Renal cortical epithelial cell (primary cell): ENCODE data around the gene TLL2. TPM values are rescaled to one million over a fixed set of nuclear protein-coding genes. Genes with fewer than 3 reads are reported as not detected.

Experiments used
- DNase-seq: peaks from one replicate; pipeline ENCODE4 v3.0.0-alpha.2; 2011; ENCODE audit warnings: low read depth
- total RNA-seq: library from RNA; depleted of rRNA; stranded (reverse); fragments of >200 nt; gene quantifications from 2 replicates; pipeline ENCODE4 v1.2.3, GENCODE V29; 2014

Gene TLL2
- total RNA-seq, 1 donor from 2014 or later = 21.4 TPM

DNA sequence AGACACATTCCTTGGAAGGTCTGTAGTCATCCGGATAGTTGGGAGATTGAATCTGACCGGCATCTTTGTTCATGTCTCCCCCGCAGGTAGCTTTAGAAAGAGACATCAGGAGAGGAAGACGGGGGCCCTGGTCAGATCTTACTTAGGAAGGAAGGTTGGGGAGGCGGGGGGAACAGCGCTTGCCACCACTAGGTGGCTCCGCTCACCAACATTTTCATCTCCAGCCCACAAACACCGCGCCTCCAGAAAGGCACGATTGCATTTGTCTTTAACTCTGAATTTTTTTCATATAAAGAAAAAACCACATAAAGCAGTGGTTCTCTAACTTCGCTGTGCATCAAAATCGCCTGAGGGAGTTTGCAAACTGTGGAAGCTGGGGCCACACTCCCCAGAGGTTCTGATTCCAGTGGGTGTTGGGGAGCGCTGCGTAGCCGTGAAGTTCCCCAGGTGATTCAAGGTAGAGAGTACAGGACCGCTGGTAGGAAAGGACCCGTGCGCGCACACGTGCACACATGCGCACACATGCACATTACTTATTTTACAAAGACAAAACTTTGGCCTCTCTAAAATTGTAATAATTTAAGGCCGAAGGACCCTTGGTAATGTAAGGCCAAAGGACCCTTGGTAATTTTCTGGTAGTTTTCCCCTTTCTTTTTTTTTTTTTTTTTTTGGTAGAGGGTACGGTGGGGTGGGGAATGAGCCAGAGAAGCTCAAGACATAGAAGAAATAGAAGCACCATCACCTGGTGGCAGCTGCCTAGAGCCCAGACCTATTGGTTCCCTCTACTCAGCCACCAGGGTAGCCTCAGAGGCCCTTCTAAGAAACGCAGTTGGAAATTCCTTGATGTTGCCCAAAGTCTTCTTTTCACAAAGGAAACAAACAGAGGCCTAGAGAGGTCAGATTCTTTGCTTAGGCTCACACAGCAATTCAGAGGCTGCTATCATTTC is 117.5 kb downstream of the TLL2 start:
- peak; percentile 57 for DNase-seq

DNA sequence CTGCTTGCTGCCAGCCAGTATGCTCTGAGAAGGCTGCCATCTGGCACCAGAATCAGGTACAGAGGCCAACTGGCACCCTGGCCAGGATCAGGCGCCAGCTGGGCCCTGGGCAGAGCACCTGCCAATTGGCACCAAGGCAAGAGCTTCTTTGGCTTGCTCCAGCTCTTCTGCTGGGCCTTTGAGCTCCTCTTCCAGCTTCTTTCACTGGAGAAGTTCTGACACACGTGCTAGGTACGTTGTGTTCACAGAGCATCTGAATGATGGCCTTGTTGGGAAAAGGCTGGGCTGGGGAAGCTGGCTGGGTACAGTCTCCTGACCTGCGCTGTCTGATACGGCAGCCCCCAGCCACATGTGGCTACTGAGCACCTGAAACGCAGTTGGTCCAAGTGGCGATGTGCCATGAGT is 123.3 kb downstream of the TLL2 start:
- DNase-seq = no peak

DNA sequence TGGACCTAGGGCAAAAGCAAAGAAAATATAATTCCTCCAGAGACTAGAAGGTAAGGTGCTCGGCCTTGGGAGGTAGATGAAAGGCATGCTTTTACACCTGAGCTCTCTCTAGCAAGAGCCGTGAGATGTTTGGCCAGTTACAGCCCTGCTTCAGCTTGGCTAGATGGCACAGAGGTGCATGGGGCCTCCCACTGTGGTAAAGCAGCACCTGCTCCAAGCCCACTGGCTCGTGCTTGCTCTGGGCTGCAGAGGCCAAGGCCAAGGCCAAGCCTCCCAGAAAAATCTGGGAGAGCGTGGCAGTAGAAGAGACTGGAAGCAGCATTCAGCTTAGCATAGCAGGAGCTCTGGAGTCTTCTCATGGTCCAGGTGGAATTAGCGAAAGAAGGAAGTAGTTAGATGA is 123.9 kb downstream of the TLL2 start:
- DNase-seq = no peak

DNA sequence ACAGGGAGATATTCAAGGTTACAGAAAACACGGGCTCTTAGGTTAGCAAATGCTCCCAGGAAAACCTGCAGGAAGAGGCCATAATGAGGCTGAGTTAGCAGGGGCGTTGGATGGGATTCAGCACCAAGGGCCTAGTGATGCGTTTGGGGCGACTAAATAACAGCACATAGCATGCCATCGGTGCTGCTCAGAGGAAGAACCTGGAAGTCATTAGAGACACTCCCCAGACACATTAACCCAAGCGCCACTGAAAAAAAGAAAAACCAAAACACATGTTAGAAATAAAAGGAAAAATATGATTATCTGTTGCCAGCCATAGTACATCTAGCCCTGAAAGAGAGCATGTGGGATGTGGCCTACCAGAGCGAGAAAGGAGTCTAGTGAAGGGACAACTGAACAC is 126.1 kb downstream of the TLL2 start:
- no peak for DNase-seq

DNA sequence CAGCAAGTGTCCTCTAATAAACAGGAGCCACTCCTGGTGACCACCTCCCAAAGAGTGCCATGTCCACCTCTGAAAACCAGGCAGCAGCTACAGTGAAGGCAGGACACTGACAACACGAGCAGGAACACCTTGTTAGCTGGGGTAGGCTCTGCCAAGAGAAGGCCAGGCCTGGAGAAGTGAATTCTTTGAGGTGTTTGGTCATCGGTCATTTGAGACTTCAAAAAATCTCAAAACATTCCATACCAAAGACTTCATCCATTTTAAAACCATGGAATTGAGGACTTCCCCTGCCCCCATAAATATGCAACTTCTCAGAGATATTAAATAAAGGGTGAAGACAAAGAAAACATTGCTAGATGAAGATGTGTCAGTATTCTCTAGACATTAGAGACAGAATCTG is 126.6 kb downstream of the TLL2 start:
- no peak for DNase-seq

DNA sequence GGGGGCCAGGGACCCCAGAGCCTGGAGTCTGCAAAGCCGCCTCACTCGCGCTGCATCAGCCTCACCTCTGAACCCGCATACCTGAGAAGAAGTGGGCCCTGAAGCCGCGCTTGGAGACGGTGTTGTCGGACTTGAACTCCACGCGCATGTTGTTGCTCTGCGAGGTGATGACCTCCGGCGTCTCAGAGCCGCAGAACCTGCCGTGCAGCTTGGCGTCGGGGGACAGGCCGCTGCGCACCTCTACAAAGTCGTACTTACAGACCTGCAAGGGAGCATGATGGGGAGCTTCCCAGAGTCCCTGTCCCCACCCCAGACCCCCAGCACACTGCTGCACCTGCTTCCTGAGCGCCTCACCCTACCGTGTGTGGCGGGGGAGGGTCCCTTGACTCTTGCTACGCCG is 129.2 kb downstream of the TLL2 start:
- no peak for DNase-seq

DNA sequence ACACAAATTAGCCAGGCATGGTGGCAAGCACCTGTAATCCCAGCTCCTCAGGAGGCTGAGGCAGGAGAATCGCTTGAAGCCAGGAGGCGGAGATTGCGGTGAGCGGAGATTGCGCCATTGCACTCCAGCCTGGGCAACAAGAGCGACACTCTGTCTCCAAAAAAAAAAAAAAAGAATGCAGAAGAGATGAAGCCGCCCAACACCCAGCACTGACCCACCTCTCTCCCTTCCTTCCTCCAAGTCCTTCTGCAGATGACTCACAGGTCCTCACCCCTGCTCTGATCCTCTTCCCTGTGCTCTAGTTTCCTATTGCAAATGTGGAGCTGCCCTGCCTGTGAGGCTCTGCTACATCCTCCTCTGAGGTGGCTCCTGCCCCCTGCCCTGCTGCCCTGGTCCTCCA is 132.9 kb downstream of the TLL2 start:
- DNase-seq = peak; percentile 37

DNA sequence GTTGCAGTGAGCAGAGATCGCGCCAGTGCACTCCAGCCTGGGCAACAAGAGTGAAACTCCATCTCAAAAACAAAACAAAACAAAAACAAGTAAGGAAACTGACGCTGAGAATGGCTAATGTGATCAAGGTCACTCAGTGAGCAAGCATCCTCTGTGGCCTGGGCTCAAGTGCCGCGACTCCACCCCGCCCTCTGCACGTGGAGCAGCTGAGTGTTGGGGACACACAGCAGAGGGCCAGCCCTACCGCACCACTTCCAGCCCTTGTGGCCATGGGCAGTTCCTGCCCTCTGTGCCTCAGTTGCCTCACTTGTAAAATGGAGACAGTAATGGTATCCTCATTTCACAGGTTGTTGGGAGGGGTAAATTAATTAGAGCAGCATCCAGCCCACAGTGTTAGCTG is 134.0 kb downstream of the TLL2 start:
- no peak for DNase-seq

DNA sequence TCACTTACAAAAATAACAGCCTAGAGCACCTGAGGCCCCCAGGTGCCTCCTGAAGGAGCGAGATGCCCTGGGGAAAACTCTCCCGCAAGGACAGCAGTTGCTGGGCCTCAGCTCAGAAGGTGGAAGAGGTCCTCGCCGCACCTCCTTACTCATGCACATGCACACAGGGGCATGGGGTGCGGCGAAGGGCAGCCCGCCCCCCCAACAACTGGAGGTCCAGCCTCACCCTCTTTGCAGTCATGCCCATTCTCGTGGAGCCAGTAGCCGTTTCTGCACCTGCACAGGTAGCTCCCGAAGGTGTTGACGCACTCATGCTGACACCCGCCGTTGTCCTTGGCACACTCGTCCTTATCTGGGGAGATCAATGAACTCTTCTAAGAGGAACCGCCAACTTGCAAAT is 135.0 kb downstream of the TLL2 start:
- no peak for DNase-seq

DNA sequence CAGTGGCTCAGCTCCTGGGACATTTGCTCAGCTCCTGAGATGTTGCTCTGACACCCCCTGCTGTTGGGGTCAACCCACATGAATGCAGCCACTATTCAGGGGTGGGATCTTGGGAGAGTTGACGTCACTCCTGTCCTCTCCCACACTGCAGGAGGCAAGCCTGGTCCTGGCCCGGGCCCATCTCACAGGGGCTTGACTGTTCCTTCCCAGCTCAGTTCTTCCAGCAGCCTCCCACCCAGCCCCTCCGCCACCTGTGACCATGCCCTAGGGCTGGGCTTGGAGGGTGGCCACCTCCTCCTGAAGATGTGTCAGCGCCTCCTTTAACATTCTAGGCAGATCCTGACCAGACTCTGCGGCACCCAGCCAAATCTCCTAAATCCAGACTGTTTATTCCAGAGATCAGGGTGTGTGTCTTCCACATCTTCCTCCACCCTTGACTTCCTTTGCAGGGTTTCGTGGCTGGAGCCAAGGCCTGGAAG is 135.9 kb downstream of the TLL2 start:
- DNase-seq = no peak

DNA sequence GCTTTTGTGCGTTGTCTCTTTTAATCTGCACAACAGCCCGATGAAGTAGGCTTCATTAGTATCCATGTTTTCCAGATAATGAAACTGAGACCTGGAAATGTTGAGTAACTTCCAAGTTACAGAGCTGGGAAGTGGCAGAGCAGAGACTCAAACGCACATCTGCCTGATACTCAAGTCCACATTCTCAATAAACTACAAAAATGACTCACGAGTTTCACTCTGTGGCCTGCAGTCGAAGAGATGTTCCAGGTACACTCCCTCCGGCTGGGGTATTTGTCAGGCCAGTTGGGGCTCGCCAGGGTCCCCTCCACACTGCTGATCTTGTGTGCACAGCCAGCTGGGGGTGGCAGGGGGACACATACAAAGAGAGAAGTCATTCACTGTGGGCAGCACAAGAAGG is 137.2 kb downstream of the TLL2 start:
- no peak for DNase-seq

DNA sequence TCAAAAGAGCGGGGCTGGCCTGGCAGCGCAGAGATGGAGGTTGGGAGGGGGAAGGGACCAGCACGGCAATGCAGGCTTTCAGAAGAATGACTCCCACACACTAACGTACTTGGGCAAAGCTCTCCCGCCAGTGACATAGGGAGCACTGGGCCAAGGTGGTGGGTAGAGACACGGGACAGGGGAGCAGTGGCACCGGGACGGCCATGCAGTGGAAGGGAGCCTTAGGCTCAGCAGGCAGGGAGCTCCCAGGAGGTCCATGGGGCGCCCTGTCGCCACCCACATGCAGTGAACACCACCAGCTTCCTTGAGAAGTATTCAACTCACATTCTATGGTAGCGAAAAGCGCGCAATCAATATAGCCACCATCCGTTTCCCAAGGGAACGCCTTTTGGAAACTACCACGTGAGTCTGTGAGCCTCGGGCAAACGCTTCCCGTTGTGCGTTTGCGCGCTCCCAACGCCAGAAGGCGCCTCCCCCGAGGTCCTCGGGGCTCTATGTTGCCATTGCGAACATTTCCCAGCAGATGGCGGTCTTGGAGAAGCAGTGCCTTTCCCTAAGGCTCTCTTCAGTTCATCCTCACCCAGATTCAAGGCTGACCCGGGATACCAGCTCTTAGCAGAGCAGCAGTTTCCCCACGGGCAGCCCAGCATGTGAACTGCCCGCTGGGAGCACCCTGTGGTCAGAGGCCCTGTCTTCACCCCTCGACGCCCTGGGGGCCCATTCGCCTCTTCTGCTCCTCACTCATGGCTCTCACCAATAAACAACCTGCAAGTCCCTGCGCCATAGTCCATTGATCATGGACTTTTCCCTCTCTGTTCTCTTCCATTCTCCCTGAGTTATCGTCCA is 138.5 kb downstream of the TLL2 start:
- DNase-seq = peak; percentile 78

DNA sequence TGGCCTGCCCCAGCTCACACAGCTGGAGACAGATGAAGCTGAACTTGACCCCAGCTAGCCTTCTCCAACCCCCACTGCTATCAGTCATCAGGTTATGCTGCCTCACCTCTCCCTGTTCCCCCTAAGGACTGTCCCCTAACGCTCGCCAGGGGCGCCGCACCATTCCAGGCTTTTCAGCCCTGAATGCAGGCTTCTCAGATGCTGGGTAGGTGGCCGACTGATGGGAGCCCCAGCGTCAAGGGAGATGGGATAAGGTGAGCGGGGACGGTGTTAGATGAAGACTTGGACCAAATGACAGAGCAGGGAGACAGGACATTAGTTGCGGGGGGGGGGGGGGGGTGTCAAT is 139.1 kb downstream of the TLL2 start:
- no peak for DNase-seq

DNA sequence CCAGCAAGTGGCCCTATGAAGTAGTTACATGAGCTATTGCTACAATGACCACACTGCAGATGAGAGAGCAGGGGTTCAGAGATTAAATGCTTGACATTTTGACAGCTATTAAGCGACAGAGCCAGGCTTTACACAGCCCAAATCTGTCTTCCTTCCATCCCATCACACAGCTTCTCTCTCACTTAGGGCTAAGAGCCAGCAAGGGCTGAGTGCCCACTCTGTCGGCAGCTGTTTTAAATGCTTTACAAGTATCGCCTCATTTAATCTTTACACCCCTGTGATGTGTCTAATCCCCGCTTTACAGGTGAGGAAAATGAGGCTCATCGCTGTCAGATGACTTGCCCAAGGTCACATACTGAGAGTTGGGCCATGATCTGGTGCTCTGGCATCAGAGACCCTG is 139.7 kb downstream of the TLL2 start:
- DNase-seq = no peak

DNA sequence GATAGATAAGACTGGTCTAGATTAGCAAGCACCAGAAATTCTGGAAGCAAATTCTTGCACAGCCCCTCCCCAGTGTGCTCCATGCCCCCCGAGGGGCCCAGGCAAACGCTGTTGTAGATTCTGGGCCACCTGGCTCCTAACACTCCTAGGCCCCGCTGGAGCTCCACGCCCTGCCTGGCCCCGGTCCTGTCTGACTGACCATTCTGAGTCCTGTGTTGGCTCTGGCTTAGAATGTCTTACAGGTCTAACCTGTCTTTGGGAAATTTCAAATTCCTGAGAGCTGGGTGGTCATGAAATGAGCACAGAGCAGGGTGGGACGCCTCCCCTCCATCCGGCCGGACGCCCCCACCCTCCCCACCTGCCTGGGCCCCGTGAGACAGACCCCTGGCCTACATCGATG is 142.4 kb downstream of the TLL2 start:
- no peak for DNase-seq

DNA sequence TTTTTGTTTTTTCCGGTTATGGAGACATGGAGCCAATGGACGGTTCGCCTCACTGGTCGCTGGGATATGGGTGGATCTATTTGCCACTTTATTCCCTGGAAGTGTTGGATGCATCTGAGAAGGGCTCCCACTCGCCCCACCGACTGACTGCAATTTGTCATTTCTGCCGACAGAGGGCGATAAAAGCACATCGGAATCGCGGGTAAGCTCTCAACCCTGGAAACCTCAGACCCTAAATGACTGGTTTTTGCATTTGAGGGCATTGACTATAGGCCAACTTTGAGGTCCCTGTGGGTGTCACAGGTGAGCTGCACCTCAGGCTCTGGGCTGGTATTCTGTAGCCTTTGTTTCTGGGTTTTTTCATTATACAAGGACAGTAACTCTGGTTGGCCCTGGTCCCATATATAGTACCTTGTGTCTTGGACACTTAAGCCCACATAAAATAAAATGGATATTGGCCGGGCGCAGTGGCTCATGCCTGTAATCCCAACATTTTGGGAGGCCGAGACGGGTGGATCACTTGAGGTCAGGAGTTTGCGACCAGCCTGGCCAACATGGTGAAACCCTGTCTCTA is 143.1 kb downstream of the TLL2 start:
- DNase-seq = peak; percentile 36

DNA sequence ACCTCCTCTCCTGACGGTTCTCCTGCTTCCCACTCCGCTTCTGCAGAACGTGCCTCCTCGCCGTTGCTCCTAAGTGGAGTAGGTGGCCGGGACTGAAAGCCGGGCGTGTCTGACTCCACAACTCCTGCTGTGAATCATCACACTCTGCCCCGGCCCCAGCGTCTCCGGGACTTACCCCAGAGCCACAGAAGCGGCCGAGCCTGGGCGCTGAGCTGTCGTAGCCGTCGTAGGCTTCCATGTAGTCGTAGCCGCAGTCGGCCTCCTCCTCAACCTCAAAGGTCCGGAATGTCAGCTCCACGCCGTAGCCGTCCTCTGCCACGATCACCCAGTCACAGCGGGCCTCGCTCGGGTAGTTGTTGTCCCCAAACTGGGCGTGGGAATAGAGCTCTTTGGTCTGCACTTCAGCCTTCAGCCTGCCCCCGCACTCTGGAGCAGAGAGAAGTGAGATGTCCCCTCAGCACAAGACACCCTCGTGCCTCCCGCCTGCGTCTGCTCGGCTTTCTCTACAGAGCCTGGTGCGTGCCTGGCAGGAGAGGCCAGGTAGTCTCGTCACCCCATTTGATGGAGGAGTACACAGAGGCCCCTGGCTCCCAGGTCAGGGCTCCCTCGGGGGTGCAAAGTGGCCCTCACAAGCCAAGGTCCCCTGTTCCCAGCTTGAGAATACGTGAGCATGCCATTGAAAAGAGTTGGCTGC is 143.7 kb downstream of the TLL2 start:
- DNase-seq = no peak

DNA sequence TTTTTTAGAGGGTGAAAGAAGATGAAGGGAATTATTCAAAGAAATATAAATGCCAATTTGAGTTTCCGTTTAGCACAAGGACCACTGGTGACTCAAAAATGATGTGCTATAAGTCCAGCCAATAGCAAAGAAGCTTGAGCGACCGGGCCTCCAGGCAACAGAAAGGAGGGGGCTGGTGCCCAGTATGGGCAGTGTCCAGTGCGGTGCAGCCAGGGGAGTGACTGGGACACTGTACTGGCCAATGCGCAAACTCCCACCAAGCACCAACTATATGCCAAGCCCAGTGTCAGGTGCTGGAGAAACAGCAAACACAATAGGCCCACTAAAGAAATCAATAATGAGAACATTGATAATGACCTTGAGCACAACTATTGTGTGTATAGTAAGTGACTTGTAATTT is 144.8 kb downstream of the TLL2 start:
- DNase-seq = no peak

DNA sequence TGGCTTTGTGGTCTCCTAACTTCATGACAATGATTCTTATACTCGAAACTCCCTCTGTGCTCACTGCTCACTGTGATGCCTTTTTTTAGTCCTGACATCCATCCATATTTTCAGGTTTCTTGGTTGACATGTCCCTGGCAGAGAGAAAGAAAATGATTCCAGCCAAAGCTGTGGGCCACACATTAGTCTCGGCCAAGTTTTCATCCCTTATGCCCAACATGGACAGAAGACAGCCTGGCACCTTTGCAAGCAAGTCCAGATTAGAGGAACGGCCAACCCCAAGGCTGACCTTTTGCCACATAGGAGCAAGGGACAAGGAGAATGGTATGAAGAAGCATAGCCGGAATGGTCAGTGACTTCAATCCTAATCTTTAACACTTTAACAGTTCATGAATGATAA is 146.3 kb downstream of the TLL2 start:
- DNase-seq = no peak

DNA sequence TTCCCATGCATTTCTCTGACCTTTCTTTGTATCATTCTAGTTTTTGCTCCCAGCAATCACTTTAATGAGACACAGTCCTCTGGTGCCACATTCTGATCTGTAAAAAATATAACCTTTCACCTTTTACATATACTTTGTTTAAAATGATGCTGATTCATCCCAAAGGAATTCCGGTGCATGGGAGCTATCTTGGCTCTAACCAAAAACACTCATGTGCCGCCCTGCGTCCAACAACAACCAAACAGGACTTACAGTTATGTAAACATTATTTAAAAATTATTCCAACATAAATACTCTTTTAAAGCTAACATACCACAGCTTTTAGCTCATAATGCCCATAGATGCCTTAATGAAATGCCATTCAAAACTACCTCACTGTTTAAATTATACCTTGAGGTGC is 147.2 kb downstream of the TLL2 start:
- no peak for DNase-seq

DNA sequence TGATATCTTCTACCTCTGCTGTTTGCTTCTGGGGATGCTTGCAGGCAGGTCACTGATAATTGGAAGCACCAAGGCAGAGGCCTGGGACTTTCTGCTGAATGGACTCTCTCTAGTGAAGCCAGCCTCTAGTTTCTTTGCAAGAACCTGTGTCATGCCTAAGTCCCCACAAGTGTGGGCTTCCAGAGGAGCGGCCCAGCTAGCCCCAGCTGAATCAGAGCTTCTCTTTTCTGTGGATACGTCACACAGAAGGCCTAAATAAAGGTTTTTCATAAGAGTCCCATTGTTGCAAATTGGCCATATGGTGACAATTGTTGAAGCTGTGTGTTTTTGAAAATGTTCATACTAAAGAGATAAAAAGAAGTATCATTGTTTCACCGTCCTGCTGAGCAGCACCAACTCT is 148.2 kb downstream of the TLL2 start:
- DNase-seq = no peak

DNA sequence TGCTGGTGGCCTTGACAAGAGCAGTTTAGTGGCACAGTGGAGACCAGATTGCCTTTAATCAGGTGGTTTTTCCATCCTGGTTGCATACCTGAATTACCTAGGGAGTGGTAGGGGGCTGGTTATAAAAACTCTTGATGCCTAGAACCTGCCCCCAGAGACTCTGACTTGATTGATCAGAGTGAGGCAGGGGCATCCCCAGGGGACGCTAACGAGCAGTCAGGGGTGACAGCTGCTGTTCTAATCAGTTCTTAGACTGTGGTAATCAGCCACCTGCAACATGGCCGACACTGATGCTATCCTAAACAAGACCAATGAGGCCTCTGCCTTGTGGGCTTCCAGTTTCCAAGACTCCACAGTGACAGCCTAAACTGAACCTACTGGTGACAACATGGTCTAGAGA is 153.0 kb downstream of the TLL2 start:
- no peak for DNase-seq
